ENCODE results near the gene ENPP1.
"Not testable (repeated sequence)": the region's sequence is repeated elsewhere in the genome, so short reads cannot be mapped to it uniquely, and the experiment has no call there.

The ENPP1 gene

DNA sequence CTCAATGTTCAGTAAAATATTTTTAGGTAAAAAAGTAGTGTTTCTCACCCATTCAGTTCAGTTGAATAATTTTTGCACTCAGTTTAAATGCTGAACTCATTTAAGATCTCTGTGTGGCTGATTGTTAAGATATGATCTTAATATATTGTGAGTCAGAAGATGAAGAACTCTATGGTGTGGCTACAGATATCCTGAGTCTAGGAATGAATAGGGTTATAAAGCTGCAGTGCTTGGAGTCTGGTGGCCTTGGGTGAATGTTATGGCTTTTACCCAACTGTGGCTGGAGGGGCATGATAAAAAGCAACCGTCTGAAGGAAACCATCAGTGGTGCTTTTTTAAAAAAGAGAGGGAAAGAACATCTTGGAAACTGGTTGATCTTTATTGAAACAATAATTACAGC lies 77.4 kb downstream of the ENPP1 start:
- DNase-seq, result no peak

DNA sequence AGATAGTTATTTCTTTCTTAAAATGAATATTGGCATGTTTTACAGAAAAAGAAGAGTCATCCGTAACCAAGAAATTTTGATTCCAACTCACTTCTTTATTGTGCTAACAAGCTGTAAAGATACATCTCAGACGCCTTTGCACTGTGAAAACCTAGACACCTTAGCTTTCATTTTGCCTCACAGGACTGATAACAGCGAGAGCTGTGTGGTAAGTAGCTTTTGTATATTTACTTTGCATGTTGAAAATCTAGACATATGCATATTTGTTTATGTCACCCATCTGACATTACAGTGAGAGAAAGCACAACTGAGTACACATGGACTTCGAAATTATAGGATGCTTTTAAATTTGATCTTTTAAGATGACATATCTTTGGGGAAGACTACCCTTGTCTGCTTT lies 78.7 kb downstream of the ENPP1 start:
- DNase-seq, result no peak

- DNase-seq, result no peak
Observed at GRCh38 chr6:131890091-131890490, 82.3 kb downstream of the ENPP1 start.

DNA sequence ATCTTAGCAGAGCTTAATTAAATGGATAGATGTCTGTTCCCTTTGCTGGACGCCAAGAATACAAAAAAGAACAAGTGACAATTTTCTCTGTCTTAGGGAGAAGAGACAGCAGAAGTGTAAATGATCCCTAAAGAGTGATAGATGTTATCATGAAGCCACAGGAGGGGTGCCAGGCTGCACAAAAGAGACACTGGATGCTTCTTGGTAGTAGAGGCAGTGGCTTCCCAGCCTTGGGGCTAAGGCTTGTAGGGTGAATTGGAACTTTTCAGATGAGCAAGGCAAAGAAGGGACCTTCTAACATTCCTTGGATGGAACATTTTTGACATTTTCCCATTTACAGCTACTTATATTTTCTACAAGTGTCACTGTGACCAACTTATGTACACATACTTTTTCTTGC lies 85.4 kb downstream of the ENPP1 start:
- DNase-seq, result no peak

DNA sequence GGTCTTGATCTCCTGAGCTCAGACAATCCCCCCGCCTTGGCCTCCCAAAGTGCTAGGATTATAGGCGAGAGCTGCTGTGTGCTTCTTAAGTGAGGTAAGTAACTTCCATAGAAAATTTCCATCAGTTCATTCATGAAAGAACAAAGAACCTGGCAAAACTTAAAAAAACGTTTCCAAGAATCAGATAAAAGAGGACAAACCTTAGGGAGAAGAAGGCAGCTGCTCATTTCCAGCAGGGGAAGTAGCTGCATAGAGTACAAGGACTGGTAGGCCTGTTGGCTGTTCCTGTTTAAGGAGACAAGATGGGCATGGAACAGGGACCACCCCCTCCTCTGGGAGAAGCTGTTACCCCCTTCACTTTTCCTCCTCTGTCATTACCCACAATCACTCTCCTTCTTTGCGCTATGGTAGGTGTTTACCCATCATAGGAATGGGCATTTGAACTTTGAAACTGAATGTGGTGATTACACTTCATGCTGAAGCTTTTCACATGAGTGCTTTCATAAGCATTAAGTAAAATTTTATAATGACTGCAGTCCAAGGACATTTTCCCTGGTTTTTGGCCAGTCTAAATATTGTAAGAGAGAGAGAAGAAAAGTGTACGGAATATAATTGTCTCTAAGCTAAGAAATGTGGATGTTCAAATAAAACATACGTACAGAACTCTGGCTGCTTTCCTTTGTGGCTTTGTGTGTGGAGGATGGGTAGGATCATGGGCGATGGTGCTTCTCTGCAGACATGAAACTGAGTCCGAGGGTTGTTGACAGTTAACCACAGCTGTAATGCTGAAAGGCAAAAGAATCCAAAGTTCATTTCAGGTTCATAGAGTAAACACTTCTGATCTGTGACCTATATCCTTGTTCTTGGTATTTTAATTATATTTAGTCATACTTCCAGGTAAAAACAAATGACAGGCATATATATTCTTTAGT lies 86.9 kb downstream of the ENPP1 start:
- no peak for DNase-seq

DNA sequence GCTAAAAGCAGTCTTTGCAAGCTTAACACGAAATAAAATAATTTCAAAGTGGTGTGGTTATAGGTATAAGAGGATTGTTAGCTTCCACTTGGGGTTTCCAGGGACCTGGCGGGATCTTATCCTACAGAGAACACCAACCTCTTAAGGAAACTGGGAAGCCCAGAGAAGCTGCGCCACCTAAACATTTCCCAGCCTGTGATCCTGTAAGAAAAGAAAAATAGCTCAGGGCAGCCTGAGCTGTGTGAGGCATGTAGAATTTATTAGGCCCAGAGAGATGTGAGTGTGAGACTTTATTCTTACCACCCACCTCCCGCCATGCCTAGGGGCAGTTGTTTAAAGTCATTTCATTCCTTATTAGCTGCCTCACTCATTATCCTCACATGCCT lies 89.2 kb downstream of the ENPP1 start:
- no peak for DNase-seq

- DNase-seq, result no peak
Observed at GRCh38 chr6:131897621-131898020, 89.8 kb downstream of the ENPP1 start.

GRCh38 chr6:131898718-131899117 lies 90.9 kb downstream of the ENPP1 start:
- no peak for DNase-seq

DNA sequence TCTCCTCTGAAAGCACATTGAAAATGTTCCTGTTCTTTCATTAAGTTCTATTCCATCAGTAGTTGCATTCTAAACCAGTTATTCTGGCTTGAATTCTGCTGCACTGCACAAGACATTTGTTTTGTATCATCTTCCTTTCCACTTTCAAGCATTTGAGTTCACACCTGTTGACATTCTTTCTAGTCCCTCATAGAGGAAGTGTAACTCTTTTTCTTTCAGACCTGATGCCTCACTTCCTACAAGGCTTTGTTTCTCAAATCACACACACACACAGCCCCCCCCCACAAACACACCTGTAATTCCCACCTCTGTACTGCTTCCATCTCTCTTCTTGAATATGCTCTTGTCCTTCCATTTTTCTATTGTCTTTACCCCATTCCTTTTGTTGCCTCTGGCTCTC lies 92.4 kb downstream of the ENPP1 start:
- no peak for DNase-seq

DNA sequence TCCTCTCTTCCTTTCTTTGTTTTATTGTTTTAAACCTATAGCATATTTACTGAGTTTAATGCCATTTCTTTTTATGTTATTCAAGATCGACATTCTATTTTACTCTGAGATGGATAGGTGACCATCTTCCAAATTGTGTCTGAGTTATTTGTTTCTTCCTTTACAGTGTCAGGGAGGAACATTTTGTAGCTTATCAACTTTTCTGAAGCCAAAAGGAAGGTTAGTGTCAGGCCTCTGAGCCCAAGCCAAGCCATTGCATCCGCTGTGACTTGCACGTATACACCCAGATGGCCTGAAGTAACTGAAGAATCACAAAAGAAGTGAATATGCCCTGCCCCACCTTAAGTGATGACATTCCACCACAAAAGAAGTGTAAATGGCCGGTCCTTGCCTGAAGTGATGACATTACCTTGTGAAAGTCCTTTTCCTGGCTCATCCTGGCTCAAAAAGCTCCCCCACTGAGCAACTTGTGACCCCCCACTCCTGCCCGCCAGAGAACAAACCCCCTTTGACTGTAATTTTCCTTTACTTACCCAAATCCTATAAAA lies 93.6 kb downstream of the ENPP1 start:
- not testable (repeated sequence) for DNase-seq

DNA sequence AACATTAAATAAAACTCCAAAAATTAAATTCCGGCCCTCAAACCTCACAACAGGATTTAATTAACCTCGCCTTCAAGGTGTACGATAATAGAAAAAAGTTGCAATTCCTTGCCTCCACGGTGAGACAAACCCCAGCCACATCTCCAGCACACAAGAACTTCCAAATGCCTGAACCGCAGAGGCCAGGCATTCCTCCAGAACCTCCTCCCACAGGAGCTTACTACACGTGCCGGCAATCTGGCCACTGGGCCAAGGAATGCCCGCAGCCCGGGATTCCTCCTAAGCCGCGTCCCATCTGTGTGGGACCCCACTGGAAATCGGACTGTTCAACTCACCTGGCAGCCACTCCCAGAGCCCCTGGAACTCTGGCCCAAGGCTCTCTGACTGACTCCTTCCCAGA lies 95.9 kb downstream of the ENPP1 start:
- DNase-seq, result peak; percentile 57

GRCh38 chr6:131908787-131909186 lies 101.0 kb downstream of the ENPP1 start:
- DNase-seq, result not testable (repeated sequence)

DNA sequence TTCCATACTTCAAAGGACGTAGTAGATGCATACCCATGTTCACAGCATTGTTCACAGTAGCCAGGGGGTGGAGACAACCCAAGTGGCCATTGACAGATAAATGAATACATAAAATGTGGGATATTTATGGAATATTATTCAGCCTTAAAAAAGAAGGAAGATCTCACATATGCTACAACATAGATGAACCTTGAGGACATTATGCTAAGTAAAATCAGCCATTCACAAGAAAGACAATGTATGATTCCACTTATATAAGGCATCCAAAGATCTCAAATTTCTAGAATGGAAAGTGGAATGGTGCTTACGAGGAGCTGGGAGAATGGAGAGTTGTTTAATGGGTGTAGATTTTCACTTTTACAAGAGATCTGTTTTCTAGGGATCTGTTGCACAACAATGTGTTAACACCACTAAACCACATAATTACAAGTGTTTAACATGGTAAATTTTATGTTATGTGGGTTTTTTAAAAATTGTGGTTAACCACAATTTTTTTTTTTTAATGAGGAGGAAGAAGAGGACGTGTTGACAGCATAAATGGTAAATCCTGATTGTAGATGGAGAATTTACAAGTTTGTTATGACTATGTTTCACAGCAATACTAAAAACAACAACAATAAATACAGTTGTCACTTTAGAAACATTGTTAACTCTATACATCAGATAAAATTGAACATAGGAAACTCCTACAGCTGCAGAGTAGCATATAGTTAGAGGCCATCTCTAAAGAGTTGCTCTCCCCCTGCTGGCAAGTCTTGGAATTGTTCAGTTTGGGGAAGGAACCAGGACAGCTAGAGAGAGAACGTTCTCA lies 101.8 kb downstream of the ENPP1 start:
- DNase-seq, result peak; percentile 79

GRCh38 chr6:131910219-131910589 lies 102.4 kb downstream of the ENPP1 start:
- no peak for DNase-seq

DNA sequence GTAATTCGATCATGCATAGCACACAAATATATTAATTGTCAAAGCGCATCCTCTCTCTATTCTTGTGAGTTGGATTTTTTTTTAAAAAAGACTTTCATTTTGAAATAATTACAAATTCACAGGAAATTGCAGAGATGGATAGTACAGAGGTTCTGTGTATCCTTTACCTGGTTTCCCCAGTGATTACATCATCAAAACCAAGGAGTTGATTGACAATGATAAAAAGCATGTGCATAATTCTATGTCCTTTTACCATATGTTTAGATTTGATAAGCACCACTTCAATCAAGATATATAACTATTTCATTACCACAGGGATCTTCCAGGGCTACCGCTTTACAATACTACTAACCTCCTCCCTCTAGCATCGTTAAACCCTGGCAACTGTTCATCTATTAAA lies 103.1 kb downstream of the ENPP1 start:
- DNase-seq, result no peak

GRCh38 chr6:131911951-131912350 lies 104.1 kb downstream of the ENPP1 start:
- no peak for DNase-seq

- DNase-seq, result no peak
Observed at GRCh38 chr6:131914234-131914633, 106.4 kb downstream of the ENPP1 start.

DNA sequence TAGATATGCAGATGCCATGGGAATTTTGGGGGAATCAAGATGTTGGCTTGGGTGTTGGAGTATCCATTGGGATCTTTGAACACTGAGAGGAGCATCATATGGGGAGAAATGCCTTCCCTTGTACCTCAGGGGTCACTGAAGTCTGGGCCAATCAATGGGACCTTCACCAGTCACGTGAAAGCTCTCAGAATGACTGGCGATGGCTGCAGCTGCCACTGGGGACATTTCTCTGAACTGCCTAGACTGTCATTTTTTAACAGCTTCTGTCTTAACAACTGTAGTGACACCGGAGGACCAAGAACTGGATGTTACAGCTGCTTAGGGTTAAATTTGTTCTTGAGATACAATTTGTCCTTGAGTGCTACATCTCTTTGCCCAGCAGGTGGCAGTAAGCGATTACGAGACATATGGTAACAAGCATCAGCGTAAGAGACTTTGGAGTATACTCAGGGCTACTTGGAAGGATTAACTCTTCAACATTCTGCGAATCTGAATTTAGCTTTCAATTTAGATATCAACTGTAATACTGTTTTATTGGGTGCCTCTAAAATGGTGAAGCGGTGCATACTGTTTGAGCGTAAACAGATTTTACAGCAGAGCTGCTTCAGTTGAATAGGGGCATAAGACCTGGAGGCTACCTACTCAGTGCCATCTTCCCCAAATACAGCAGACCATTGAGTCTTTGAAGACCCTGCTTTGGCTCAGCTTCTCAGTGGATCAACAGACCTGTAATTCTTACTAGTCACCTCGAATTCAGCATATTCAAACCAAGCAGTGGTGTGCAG lies 107.3 kb downstream of the ENPP1 start:
- peak; percentile 71 for DNase-seq

- DNase-seq, result not testable (repeated sequence)
Observed at GRCh38 chr6:131916091-131916796, 108.4 kb downstream of the ENPP1 start.

- no peak for DNase-seq
Observed at GRCh38 chr6:131916847-131917246, 109.0 kb downstream of the ENPP1 start.

DNA sequence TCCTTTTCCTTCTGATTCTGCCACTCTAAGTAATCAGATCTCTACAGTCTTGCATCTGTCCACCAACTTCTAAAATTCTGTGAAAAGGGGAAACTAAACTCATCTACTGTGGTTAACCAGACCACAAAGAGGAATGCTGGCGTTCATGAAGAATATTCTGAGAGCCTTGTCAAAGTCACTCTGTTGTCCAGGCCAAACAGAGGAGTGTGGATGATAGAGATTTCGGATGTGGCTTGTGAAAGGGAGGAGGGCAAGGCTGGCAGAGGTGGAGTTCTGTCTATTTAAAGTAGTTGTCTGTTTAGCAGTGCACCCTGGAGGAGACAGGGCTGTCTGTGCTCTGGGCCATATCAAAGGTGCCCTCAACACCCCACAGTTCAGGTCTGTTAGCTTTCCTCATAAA lies 109.5 kb downstream of the ENPP1 start:
- no peak for DNase-seq

All from islet precursor cell (in vitro differentiated cells).